ENCODE measurements around the gene GRIN2C. TPM values are rescaled to one million over a fixed set of nuclear protein-coding genes. Genes with fewer than 3 reads are reported as not detected.

The GRIN2C gene
- total and polyA plus RNA-seq, 4 donors: 0.03 to 1.6 (median 0.19) TPM; not detected in 1

- Histone ChIP-seq H3K4me1 (ENCODE audit: control insufficient read depth in 1 of 2, insufficient read depth in 2 of 2, low read length in 2 of 2) (no peaks in the 10 kb centered on the region), H3K4me3 (ENCODE audit: low read length in 2 of 2) (no peak overlapping the region), H3K27me3 (ENCODE audit: control insufficient read depth in 1 of 2, insufficient read depth in 2 of 2, low read length in 1 of 2) (no peaks in the 10 kb centered on the region), H3K36me3 (ENCODE audit: control insufficient read depth in 1 of 2, insufficient read depth in 2 of 2, low read length in 1 of 2) (no peaks in the 10 kb centered on the region), H3K27ac (ENCODE audit: low read depth in 1 of 2, low read length in 2 of 2) (no peak overlapping the region), H3K9me3 (ENCODE audit: control insufficient read depth, low read length) (no peaks in the 10 kb centered on the region)
- WGBS, 2 donors: 95 to 97% methylated on average over 16 of the region's 16 CpGs
- ATAC-seq (ENCODE audit: low FRiP score) (no peak), DNase-seq (no peak)
- intact Hi-C loops (cut with DNase I): no loop called here
Observed at GRCh38 chr17:74846621-74847020, 13.1 kb downstream of the GRIN2C start.

- H3K27ac ChIP-seq (ENCODE audit: low read depth in 1 of 2, low read length in 2 of 2): no peak overlapping the region
- ATAC-seq (ENCODE audit: low FRiP score): no peak
- WGBS, 2 donors: 32 to 38% methylated on average over 22 to 26 of the region's 26 CpGs
- DNase-seq: no peak
- H3K36me3 ChIP-seq (ENCODE audit: control insufficient read depth in 1 of 2, insufficient read depth in 2 of 2, low read length in 1 of 2): no peaks in the 10 kb centered on the region
- no peaks in the 10 kb centered on the region for H3K27me3 ChIP-seq (ENCODE audit: control insufficient read depth in 1 of 2, insufficient read depth in 2 of 2, low read length in 1 of 2)
- no peaks in the 10 kb centered on the region for H3K9me3 ChIP-seq (ENCODE audit: control insufficient read depth, low read length)
- no peaks in the 10 kb centered on the region for H3K4me1 ChIP-seq (ENCODE audit: control insufficient read depth in 1 of 2, insufficient read depth in 2 of 2, low read length in 2 of 2)
- H3K4me3 ChIP-seq (ENCODE audit: low read length in 2 of 2): no peak overlapping the region
- intact Hi-C loops (cut with DNase I): no loop called here
Observed at GRCh38 chr17:74843352-74843627, 16.4 kb downstream of the GRIN2C start.

GRCh38 chr17:74842599-74843351 is 16.9 kb downstream of the GRIN2C start:
- no peak overlapping the region for H3K4me3 ChIP-seq (ENCODE audit: low read length in 2 of 2)
- no peaks in the 10 kb centered on the region for H3K4me1 ChIP-seq (ENCODE audit: control insufficient read depth in 1 of 2, insufficient read depth in 2 of 2, low read length in 2 of 2)
- intact Hi-C loops (cut with DNase I): no loop called here
- ATAC-seq (ENCODE audit: low FRiP score) (peak; percentile 74), DNase-seq (peak; percentile 81 to 92)
- no peaks in the 10 kb centered on the region for H3K27me3 ChIP-seq (ENCODE audit: control insufficient read depth in 1 of 2, insufficient read depth in 2 of 2, low read length in 1 of 2)
- no peaks in the 10 kb centered on the region for H3K36me3 ChIP-seq (ENCODE audit: control insufficient read depth in 1 of 2, insufficient read depth in 2 of 2, low read length in 1 of 2)
- WGBS, 2 donors: 2% methylated on average over 70 to 88 of the region's 88 CpGs
- H3K27ac ChIP-seq (ENCODE audit: low read depth in 1 of 2, low read length in 2 of 2): no peak overlapping the region
- no peaks in the 10 kb centered on the region for H3K9me3 ChIP-seq (ENCODE audit: control insufficient read depth, low read length)

GRCh38 chr17:74842146-74842598 is 17.5 kb downstream of the GRIN2C start:
- no peak overlapping the region for H3K4me3 ChIP-seq (ENCODE audit: low read length in 2 of 2)
- H3K27me3 ChIP-seq (ENCODE audit: control insufficient read depth in 1 of 2, insufficient read depth in 2 of 2, low read length in 1 of 2): no peaks in the 10 kb centered on the region
- intact Hi-C loops (cut with DNase I): no loop called here
- no peak for DNase-seq
- 30 to 36% methylated on average over 8 of the region's 8 CpGs for WGBS, 2 donors
- no peaks in the 10 kb centered on the region for H3K4me1 ChIP-seq (ENCODE audit: control insufficient read depth in 1 of 2, insufficient read depth in 2 of 2, low read length in 2 of 2)
- no peaks in the 10 kb centered on the region for H3K9me3 ChIP-seq (ENCODE audit: control insufficient read depth, low read length)
- H3K36me3 ChIP-seq (ENCODE audit: control insufficient read depth in 1 of 2, insufficient read depth in 2 of 2, low read length in 1 of 2): no peaks in the 10 kb centered on the region
- ATAC-seq (ENCODE audit: low FRiP score): no peak
- H3K27ac ChIP-seq (ENCODE audit: low read depth in 1 of 2, low read length in 2 of 2): no peak overlapping the region

- no peaks in the 10 kb centered on the region for H3K9me3 ChIP-seq (ENCODE audit: control insufficient read depth, low read length)
- H3K4me3 ChIP-seq (ENCODE audit: low read length in 2 of 2): no peak overlapping the region
- intact Hi-C loops (cut with DNase I): no loop called here
- no peaks in the 10 kb centered on the region for H3K4me1 ChIP-seq (ENCODE audit: control insufficient read depth in 1 of 2, insufficient read depth in 2 of 2, low read length in 2 of 2)
- H3K27ac ChIP-seq (ENCODE audit: low read depth in 1 of 2, low read length in 2 of 2): no peak overlapping the region
- H3K27me3 ChIP-seq (ENCODE audit: control insufficient read depth in 1 of 2, insufficient read depth in 2 of 2, low read length in 1 of 2): no peaks in the 10 kb centered on the region
- ATAC-seq (ENCODE audit: low FRiP score): no peak
- peak in 1 of 2 donors; percentile 84 for DNase-seq
- no peaks in the 10 kb centered on the region for H3K36me3 ChIP-seq (ENCODE audit: control insufficient read depth in 1 of 2, insufficient read depth in 2 of 2, low read length in 1 of 2)
- 43 to 50% methylated on average over 13 of the region's 13 CpGs for WGBS, 2 donors
Observed at GRCh38 chr17:74840989-74841666, 18.6 kb downstream of the GRIN2C start.

GRCh38 chr17:74839990-74840852 is 19.5 kb downstream of the GRIN2C start:
- intact Hi-C loops (cut with DNase I): no loop called here
- Histone ChIP-seq H3K36me3 (ENCODE audit: control insufficient read depth in 1 of 2, insufficient read depth in 2 of 2, low read length in 1 of 2) (no peaks in the 10 kb centered on the region), H3K27me3 (ENCODE audit: control insufficient read depth in 1 of 2, insufficient read depth in 2 of 2, low read length in 1 of 2) (no peaks in the 10 kb centered on the region), H3K4me3 (ENCODE audit: low read length in 2 of 2) (no peak overlapping the region), H3K9me3 (ENCODE audit: control insufficient read depth, low read length) (no peaks in the 10 kb centered on the region), H3K4me1 (ENCODE audit: control insufficient read depth in 1 of 2, insufficient read depth in 2 of 2, low read length in 2 of 2) (no peaks in the 10 kb centered on the region), H3K27ac (ENCODE audit: low read depth in 1 of 2, low read length in 2 of 2) (no peak overlapping the region)
- no peak for ATAC-seq (ENCODE audit: low FRiP score)
- DNase-seq: no peak
- 72 to 74% methylated on average over 6 to 7 of the region's 7 CpGs for WGBS, 2 donors

- no peaks in the 10 kb centered on the region for H3K9me3 ChIP-seq (ENCODE audit: control insufficient read depth, low read length)
- ATAC-seq (ENCODE audit: low FRiP score) (no peak), DNase-seq (peak in 1 of 2 donors; percentile 40)
- H3K4me3 ChIP-seq (ENCODE audit: low read length in 2 of 2): no peak overlapping the region
- intact Hi-C loops (cut with DNase I): no loop called here
- no peaks in the 10 kb centered on the region for H3K4me1 ChIP-seq (ENCODE audit: control insufficient read depth in 1 of 2, insufficient read depth in 2 of 2, low read length in 2 of 2)
- WGBS, 2 donors: 83% methylated on average over 9 of the region's 9 CpGs
- no peaks in the 10 kb centered on the region for H3K36me3 ChIP-seq (ENCODE audit: control insufficient read depth in 1 of 2, insufficient read depth in 2 of 2, low read length in 1 of 2)
- no peaks in the 10 kb centered on the region for H3K27me3 ChIP-seq (ENCODE audit: control insufficient read depth in 1 of 2, insufficient read depth in 2 of 2, low read length in 1 of 2)
- no peak overlapping the region for H3K27ac ChIP-seq (ENCODE audit: low read depth in 1 of 2, low read length in 2 of 2)
Observed at GRCh38 chr17:74838274-74838673, 21.4 kb downstream of the GRIN2C start.

- 94 to 95% methylated on average over 19 of the region's 19 CpGs for WGBS, 2 donors
- H3K27ac ChIP-seq (ENCODE audit: low read depth in 1 of 2, low read length in 2 of 2): no peak overlapping the region
- H3K4me1 ChIP-seq (ENCODE audit: control insufficient read depth in 1 of 2, insufficient read depth in 2 of 2, low read length in 2 of 2): no peaks in the 10 kb centered on the region
- H3K9me3 ChIP-seq (ENCODE audit: control insufficient read depth, low read length): no peaks in the 10 kb centered on the region
- H3K4me3 ChIP-seq (ENCODE audit: low read length in 2 of 2): no peak overlapping the region
- intact Hi-C loops (cut with DNase I): no loop called here
- H3K36me3 ChIP-seq (ENCODE audit: control insufficient read depth in 1 of 2, insufficient read depth in 2 of 2, low read length in 1 of 2): no peaks in the 10 kb centered on the region
- DNase-seq (no peak), ATAC-seq (ENCODE audit: low FRiP score) (no peak)
- no peaks in the 10 kb centered on the region for H3K27me3 ChIP-seq (ENCODE audit: control insufficient read depth in 1 of 2, insufficient read depth in 2 of 2, low read length in 1 of 2)
Observed at GRCh38 chr17:74836691-74837467, 22.8 kb downstream of the GRIN2C start.

Measured in aorta (tissue), 5 donors.